ENCODE data around the gene ZGLP1. TPM values are rescaled to one million over a fixed set of nuclear protein-coding genes. Genes with fewer than 3 reads are reported as not detected.

The ZGLP1 gene
- total and polyA plus RNA-seq, 2 of the 13 experiments (the other 11 are each of a cell fraction or from before 2014, with no cell fraction given) = 2.4 to 3.0 TPM

DNA sequence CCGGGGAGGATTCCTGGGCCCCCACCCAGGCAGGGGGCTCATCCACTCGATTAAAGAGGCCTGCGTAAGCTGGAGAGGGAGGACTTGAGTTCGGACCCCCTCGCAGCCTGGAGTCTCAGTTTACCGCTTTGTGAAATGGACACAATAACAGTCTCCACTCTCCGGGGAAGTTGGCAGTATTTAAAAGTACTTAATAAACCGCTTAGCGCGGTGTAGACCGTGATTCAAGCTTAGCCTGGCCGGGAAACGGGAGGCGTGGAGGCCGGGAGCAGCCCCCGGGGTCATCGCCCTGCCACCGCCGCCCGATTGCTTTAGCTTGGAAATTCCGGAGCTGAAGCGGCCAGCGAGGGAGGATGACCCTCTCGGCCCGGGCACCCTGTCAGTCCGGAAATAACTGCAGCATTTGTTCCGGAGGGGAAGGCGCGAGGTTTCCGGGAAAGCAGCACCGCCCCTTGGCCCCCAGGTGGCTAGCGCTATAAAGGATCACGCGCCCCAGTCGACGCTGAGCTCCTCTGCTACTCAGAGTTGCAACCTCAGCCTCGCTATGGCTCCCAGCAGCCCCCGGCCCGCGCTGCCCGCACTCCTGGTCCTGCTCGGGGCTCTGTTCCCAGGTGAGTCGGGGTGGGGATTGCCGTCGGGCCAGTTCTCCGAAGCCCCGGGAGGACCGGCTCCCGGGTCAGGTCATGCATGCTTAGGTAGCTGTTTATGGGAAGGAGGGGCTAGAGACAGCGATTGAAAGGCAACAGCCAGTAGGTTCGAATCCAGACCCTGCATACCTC lies 38.8 kb downstream of the ZGLP1 start, which contains the start of gene ICAM1 (continued):
- TF ChIP-seq, protein P1, sequence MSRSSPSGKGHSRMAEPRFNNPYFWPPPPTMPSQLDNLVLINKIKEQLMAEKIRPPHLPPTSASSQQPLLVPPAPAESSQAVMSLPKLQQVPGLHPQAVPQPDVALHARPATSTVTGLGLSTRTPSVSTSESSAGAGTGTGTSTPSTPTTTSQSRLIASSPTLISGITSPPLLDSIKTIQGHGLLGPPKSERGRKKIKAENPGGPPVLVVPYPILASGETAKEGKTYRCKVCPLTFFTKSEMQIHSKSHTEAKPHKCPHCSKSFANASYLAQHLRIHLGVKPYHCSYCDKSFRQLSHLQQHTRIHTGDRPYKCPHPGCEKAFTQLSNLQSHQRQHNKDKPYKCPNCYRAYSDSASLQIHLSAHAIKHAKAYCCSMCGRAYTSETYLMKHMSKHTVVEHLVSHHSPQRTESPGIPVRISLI (CRISPR knock-in tag; IDR thresholded peaks at IDR 0.05; ENCODE audit: borderline replicate concordance) = 0 out of 2 replicates have a peak, but pooled peaks have one; percentile 16
- TF ChIP-seq SMAD9 (CRISPR knock-in tag; IDR thresholded peaks at IDR 0.05) = no peak
- 0 out of 2 replicates have a peak, but pooled peaks have one; percentile 56 for TF ChIP-seq ZNF546 (CRISPR knock-in tag; conservative IDR thresholded peaks at IDR 0.05)
- TF ChIP-seq ZNF569 (CRISPR knock-in tag; IDR thresholded peaks at IDR 0.05; ENCODE audit: borderline replicate concordance) = no peak
- peak; percentile 86; the same call in 1 of the 2 replicates for TF ChIP-seq ARNT2 (CRISPR knock-in tag; IDR thresholded peaks at IDR 0.05; ENCODE audit: low read depth)
- TF ChIP-seq ATRX (CRISPR knock-in tag; IDR thresholded peaks at IDR 0.05; ENCODE audit: borderline replicate concordance) = no peak
- TF ChIP-seq TCF7L2 (IDR thresholded peaks at IDR 0.05; ENCODE audit: low read depth, low read length) = no peak
- TF ChIP-seq PRMT3 (CRISPR knock-in tag; IDR thresholded peaks at IDR 0.05; ENCODE audit: borderline replicate concordance, low read depth) = 0 out of 2 replicates have a peak, but pooled peaks have one; percentile 68
- TF ChIP-seq, protein P2, sequence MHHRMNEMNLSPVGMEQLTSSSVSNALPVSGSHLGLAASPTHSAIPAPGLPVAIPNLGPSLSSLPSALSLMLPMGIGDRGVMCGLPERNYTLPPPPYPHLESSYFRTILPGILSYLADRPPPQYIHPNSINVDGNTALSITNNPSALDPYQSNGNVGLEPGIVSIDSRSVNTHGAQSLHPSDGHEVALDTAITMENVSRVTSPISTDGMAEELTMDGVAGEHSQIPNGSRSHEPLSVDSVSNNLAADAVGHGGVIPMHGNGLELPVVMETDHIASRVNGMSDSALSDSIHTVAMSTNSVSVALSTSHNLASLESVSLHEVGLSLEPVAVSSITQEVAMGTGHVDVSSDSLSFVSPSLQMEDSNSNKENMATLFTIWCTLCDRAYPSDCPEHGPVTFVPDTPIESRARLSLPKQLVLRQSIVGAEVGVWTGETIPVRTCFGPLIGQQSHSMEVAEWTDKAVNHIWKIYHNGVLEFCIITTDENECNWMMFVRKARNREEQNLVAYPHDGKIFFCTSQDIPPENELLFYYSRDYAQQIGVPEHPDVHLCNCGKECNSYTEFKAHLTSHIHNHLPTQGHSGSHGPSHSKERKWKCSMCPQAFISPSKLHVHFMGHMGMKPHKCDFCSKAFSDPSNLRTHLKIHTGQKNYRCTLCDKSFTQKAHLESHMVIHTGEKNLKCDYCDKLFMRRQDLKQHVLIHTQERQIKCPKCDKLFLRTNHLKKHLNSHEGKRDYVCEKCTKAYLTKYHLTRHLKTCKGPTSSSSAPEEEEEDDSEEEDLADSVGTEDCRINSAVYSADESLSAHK (CRISPR knock-in tag; IDR thresholded peaks at IDR 0.05; ENCODE audit: borderline replicate concordance) = peak; percentile 55; the same call in 1 of the 2 replicates
- TF ChIP-seq ZNF773 (CRISPR knock-in tag; IDR thresholded peaks at IDR 0.05; ENCODE audit: borderline replicate concordance) = no peak
- TF ChIP-seq ZFP41 (CRISPR knock-in tag; IDR thresholded peaks at IDR 0.05; ENCODE audit: borderline replicate concordance) = peak; percentile 57; the same call in 1 of the 2 replicates
- peak; percentile 98 for TF ChIP-seq POLR2G (IDR thresholded peaks at IDR 0.05; ENCODE audit: low read depth, low read length)
- peak; percentile 91 for TF ChIP-seq HDAC1 (CRISPR knock-in tag; IDR thresholded peaks at IDR 0.05)
- no peak for TF ChIP-seq ATAD3A (CRISPR knock-in tag; IDR thresholded peaks at IDR 0.05)
- no peak for TF ChIP-seq ZNF619 (CRISPR knock-in tag; IDR thresholded peaks at IDR 0.05)
- peak; percentile 62 for TF ChIP-seq ASH2L (IDR thresholded peaks at IDR 0.05; ENCODE audit: insufficient read length, low read depth, low read length)
- no peak for TF ChIP-seq SMARCC2 (IDR thresholded peaks at IDR 0.05)
- TF ChIP-seq TOPORS (CRISPR knock-in tag; IDR thresholded peaks at IDR 0.05) = no peak
- peak; percentile 62; the same call in 1 of the 2 replicates for TF ChIP-seq ZNF768 (CRISPR knock-in tag; IDR thresholded peaks at IDR 0.05)
- no peak for TF ChIP-seq KLF13 (CRISPR knock-in tag; IDR thresholded peaks at IDR 0.05)
- no peak for TF ChIP-seq ZNF660 (CRISPR knock-in tag; IDR thresholded peaks at IDR 0.05; ENCODE audit: borderline replicate concordance, low read depth)
- TF ChIP-seq TAF15 (IDR thresholded peaks at IDR 0.05; ENCODE audit: low read depth, low read length, poor library complexity, severe bottlenecking) = no peak
- TF ChIP-seq ZNF777 (CRISPR knock-in tag; IDR thresholded peaks at IDR 0.05) = peak; percentile 93
- peak; percentile 54 for TF ChIP-seq HNRNPLL (IDR thresholded peaks at IDR 0.05; ENCODE audit: low read depth, low read length, poor library complexity, severe bottlenecking)
- TF ChIP-seq SKI (IDR thresholded peaks at IDR 0.05; ENCODE audit: partially characterized antibody) = no peak
- no peak for TF ChIP-seq IKZF4 (CRISPR knock-in tag; IDR thresholded peaks at IDR 0.05; ENCODE audit: borderline replicate concordance, low read depth, not compliant biosample characterization)

Data from HepG2 (cell line).